Stimulated activated CD8-positive, alpha-beta memory T cell treated with anti-CD3 and anti-CD28 coated beads, Interleukin-4, amount 100 ng/mL, for 24 hours (primary cell): ENCODE results near the gene GRIA1.
"Not testable (repeated sequence)": the region's sequence is repeated elsewhere in the genome, so short reads cannot be mapped to it uniquely, and the experiment has no call there.

ENCODE experiments used
- DNase-seq: peaks from one replicate; pipeline ENCODE4 v3.0.0-alpha.2; 2020; ENCODE audit warnings: low read depth

Gene GRIA1

DNA sequence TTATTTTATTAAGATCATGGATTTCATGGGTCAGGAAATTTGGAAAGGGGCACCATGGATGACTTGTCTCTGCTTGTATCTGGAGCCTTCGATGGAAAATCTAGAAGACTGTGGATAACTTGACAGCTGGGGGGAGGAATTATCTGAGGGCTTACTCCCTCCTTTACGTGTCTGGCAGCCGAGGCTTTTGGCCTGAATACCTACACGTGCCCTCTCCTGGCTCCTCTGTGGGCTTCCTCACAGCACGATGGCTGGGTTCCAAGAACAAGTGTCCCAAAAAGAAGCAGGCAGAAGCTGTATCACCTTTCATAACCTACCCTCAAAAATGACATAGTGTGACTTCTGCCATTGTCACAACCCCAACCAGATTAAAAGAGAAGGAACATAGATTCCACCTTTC lies 228.9 kb downstream of the GRIA1 start:
- no peak for DNase-seq

DNA sequence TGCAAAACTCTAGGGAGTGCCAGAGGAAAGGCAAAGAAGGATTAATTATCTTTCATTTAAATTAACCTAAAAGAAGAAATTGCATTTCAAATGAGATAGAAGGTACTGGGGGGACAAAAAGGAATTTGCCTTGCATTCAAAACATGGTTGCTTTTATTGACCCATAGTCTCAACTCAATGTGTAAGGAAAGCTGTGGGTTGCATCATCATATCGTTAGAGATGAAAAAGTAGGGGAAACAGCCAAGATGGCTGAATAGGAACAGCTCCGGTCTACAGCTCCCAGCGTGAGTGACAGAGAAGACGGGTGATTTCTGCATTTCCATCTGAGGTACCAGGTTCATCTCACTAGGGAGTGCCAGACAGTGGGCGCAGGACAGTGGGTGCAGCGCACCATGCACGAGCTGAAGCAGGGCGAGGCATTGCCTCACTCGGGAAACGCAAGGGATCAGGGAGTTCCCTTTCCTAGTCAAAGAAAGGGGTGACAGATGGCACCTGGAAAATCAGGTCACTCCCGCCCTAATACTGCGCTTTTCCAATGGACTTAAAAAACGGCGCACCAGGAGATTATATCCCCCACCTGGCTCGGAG lies 232.6 kb downstream of the GRIA1 start:
- DNase-seq, result not testable (repeated sequence)

- DNase-seq, result no peak
Observed at GRCh38 chr5:153742060-153742459, 251.6 kb downstream of the GRIA1 start.

- DNase-seq, result no peak
Observed at GRCh38 chr5:153744751-153745150, 254.3 kb downstream of the GRIA1 start.

DNA sequence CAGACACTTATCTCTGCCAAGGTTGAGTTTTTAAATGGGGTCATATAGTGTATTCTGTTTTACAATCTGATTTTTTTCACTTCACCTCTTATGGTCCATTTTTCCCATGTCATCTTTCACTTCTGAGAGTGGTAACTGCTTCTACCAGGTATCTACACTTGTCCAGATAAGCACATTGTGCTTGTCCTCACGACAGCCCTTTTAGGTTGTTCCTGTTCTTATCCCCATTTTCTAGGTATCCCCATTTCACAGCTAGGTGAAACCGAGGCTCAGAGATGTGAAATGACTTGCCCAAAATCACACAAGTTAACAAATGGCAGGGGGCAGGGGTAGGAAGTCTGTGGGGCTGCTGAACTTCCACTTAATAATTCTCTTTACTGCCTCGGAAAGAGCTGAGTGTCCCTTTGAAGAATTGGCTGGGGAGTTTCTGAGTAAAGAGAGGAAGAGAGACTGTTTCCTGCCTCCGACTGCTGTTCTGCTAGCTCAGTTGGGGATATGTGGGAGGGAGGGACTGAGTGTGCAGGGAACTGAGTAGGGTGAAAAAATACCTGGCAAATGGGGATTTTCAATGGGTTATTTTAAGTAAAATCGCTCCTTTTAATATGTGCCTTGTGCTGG lies 255.4 kb downstream of the GRIA1 start:
- no peak for DNase-seq

GRCh38 chr5:153746440-153746839 lies 256.0 kb downstream of the GRIA1 start:
- no peak for DNase-seq

DNA sequence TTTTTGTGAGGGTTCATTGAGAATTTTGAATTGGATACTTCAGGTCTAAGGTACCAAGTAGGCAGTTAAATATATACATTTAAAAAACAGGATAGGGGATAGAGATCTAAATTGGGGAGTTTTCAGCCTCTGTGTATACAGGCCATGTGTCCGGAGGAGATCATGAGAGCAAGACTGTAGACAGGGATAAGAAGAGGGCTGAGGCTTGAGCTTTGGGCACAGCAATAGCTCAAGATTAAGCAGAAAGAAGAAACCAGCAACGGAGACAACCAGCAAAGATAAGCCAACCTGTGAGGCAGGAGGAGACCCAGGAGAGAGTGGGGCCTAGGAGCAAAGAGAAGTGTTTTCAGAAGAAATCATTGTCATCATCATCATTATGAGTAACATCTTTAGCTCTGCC lies 258.4 kb downstream of the GRIA1 start:
- no peak for DNase-seq

DNA sequence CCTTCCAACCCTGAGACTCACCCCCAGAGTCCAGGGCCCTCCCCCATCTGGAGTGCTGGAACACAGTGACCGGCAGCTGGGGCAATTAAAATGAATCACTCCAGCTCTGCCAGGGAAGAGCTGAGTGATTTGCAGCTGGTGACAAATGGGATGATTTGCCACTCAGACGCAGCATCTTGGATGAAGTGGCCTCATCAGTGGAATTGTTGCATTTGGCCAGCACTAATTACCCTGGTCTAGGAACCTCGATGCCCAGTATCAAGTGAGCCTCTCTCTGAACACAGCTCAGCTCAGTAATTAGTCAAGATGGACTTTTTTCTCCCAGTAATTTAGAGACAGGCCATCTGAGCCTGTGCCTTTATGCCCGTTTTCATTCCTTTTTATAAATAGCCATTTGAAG lies 259.5 kb downstream of the GRIA1 start:
- no peak for DNase-seq

- no peak for DNase-seq
Observed at GRCh38 chr5:153751251-153751650, 260.8 kb downstream of the GRIA1 start.

DNA sequence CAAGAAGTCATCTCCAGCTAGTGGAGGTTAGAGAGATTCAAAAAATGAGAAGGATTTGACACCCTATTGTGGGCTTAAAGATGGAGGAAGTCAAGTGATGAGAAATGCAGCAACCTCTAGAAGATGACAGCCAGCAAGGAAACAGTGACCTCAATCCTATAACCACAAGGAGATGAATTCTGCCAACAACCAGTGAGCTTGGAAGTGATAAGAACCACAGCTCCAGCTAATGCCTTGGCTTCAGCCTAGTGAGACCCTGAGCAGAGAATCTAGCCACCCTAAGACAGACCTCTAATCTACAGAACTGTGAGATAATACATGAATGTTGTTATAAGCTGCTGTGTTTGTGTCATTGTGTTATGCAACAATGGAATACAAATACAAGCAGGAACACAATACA lies 262.4 kb downstream of the GRIA1 start:
- no peak for DNase-seq

DNA sequence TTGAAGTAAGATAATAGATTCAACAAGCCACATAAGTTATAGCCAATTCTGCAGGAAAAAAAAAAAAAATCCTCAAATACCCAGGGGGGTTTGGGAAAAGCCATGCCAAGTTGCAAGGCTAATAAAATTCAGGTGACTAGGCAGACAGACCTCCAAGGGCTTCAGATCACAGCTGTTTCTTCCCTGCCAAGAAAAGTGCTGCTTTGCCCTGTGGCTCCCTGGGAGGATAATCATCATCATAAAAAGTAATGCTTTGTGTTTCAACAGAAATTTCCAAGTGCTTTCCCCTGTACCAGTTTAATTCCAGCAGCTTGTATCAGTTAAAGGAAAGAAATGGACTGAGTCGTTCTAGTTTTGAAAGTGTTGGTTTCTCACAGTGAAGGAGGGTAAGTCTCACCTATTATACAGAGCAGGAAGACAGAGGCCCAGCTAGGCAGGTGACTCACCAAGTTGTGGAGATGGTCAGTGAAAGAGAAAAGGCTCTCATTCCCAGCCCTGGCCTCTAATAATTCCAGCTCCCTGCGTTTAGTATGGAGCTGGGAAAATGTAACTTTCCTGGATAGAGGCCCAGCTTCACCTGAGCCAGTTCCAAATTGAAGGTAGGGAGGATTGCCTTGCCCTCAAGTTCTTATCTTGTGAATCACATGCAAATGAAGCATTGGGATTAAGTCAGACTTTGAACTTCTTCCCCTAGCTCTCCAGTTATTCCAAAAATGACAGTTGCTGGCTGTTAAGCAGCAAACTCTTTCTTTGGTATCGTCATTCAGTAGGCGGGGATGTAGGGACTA lies 263.4 kb downstream of the GRIA1 start:
- DNase-seq, result no peak

DNA sequence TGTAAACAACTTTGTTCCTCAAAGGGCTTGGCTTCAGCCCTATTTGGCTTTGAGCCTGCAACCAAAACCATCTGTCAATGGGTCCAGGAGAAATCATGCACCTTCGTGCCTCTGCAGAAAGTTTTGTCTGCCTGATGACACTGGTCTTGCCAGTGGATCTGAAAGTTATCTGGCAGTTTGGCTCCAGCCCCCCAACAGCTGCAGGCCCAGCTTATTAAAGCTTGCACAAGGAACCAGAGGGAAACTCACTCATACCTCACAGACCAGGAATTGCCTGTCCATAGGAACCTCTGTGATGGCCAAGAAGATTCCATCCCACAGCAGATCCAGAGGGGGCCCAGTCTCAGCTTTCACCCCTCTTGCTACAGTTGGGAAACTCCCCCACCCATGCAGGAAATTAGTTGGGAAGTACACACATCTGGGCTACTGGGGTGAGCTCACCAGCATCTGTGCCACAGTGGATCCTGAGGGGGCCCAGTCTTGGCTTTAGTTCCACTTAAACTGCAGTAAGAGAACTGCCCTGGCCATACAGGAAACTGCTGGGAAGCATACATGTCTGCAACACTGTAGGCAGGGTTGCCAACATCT lies 265.5 kb downstream of the GRIA1 start:
- no peak for DNase-seq

GRCh38 chr5:153756540-153756939 lies 266.1 kb downstream of the GRIA1 start:
- DNase-seq, result no peak

DNA sequence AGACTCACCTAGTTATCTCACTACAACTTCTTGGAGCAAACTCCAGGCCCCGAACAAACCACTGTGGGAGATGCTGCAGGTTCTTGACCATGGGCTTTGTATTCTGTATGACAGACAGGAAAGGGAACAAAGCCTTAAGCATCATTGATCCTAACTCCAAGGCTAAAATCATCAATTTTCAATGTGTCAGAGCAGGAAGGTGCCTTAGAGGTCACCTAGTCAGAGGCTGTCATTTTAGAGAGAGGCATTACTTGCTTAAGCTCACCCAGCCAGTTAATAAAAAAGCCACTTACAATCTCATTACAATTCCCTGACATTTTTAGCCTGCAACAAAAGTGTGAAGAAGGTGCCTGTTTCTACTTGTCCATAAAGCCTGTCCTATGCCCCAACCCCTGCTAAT lies 275.5 kb downstream of the GRIA1 start:
- DNase-seq, result no peak

DNA sequence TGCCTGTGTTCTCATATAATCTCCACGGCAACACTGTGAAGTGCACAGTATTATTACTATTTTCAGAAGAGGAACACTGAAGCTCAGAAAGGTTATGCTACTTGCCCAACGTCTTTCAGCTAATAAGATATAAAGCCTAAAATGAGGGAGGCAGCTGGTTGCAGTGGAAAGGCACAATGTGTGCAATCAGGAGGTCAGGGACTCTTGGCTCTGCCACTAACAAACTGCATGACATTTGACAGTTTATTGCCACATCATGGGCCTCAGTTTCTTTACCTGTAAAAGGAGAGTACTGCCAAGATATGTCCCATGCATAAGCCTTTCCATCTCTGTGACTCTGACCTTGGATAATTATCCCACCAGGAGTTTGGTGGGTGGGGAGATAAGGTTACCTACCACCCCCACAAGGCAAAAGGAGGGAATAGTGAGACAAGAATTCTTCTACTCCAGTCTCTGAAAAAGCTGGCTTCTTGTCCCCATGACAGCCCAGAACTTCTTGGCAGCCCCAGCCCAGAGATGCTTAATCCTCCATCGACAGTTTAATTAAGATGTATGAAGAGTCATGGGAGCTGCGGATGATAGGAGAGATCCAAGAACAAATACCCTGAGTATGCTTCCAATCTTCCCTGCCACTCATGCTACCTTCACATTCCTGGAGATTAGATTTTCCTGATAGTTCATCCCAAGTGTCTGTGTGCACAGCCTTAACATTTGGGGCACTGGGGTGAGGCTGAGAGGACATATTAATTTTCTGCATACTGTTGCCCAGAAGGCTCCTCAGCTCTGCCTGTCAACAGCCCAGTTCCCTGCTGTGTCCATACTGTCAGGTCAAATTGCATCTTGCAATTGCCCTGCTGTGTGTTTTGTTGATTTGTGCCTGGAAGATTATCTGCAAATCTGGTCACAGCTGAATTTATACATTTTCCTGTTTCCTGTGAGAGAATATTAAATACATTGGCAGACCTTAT lies 277.0 kb downstream of the GRIA1 start:
- no peak for DNase-seq

- no peak for DNase-seq
Observed at GRCh38 chr5:153770066-153770465, 279.6 kb downstream of the GRIA1 start.

GRCh38 chr5:153774686-153775085 lies 284.2 kb downstream of the GRIA1 start:
- no peak for DNase-seq

DNA sequence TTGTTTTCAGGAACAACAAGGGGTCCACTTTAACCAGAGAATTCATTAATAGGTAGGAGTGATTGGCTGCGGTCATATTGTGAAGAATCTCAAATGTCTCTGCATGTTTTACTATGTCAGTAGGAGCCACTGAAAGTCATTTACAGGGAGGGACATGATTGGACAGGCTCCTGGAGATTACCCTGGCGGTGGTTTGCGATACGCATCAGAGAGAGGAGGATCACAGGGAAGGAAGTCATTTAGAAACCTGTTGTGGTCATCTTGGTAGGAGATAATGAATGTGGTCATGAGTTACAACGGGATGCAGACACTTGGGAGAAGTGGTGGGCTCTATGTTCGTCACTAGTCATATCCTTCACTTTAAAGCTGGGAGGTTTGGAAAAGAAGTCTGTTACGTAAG lies 285.5 kb downstream of the GRIA1 start:
- DNase-seq, result no peak

DNA sequence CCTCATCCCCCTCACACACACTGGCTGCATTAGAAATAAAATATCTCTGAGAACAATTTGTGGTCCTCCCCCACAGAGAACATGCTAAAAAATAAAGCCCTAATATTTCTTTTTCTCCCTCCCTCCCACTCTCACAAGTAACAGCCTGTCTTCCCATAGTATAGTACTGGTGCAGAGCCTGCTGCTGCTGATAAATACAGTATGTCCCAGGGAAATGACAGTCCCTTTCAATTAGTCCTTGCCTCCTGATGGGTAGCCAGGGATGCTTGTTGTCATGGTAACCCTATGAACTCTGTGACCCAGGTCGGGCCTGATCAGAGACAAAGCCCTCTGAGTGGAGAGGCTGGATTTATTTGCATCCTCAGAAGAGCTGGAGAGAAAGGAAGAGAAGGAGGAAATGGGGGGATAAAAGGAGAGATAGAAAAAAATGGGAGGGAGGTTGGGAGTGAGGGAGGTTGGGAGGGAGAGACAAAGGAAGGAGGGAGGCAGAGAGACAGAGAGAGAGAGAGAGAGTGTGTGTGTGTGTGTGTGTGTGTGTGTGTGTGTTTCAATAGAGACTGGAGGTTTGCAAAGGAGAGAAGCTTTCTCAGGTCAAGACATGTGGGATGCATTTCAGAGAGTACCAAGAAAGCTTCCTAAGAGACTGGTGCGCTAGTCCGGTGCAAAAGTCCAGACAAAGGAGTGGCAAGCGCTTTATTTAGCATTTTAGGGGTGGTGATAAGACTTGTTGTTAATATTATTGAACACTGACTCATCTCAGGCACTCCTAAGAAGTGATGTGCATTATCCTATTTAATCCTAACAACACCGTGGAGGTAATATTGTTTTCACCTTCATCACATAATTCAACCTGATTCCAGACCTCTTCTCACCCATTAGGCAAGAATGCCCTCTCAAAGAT lies 287.5 kb downstream of the GRIA1 start:
- no peak for DNase-seq

GRCh38 chr5:153779836-153780235 lies 289.4 kb downstream of the GRIA1 start:
- DNase-seq, result no peak
